Stomach (tissue), 4 donors: ENCODE results near the gene QTRT2.

Source experiments
- EP300 ChIP-seq: sonication (generic); formaldehyde crosslinking; IDR thresholded peaks from one replicate; pipeline ENCODE4 v1.6.1; 2017; ENCODE audit warnings: antibody characterized with exemption
- POLR2AphosphoS5 ChIP-seq, 3 donors: sonication (generic); formaldehyde crosslinking; IDR thresholded peaks; one replicate each; pipeline ENCODE4 v1.6.1; 2016; ENCODE audit warnings: antibody characterized with exemption in 3 of 3
- TF ChIP-seq, protein P1 (sequence below), 7 experiments: fragments of 450-650 bp in 4 of 7; fragments of 200-600 bp in 3 of 7; sonication (generic) in 3 of 7; IDR thresholded peaks; one replicate each; pipeline ENCODE4 v1.5.1; 2016 to 2019; ENCODE audit warnings: antibody characterized with exemption in 7 of 7, control low read depth in 2 of 7, mild to moderate bottlenecking in 1 of 7

- TF ChIP-seq POLR2AphosphoS5 (IDR thresholded peaks at IDR 0.05): no peak
- TF ChIP-seq, protein P1, sequence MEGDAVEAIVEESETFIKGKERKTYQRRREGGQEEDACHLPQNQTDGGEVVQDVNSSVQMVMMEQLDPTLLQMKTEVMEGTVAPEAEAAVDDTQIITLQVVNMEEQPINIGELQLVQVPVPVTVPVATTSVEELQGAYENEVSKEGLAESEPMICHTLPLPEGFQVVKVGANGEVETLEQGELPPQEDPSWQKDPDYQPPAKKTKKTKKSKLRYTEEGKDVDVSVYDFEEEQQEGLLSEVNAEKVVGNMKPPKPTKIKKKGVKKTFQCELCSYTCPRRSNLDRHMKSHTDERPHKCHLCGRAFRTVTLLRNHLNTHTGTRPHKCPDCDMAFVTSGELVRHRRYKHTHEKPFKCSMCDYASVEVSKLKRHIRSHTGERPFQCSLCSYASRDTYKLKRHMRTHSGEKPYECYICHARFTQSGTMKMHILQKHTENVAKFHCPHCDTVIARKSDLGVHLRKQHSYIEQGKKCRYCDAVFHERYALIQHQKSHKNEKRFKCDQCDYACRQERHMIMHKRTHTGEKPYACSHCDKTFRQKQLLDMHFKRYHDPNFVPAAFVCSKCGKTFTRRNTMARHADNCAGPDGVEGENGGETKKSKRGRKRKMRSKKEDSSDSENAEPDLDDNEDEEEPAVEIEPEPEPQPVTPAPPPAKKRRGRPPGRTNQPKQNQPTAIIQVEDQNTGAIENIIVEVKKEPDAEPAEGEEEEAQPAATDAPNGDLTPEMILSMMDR (IDR thresholded peaks at IDR 0.05): no peak
- no peak for TF ChIP-seq EP300
Measured at GRCh38 chr3:114043205-114043604, 13.3 kb upstream of the QTRT2 start.
